Epithelial cell of proximal tubule (primary cell): ENCODE data around the gene MTMR11. TPM values are rescaled to one million over a fixed set of nuclear protein-coding genes. Genes with fewer than 3 reads are reported as not detected.

Experiments used
- DNase-seq: peaks from one replicate; pipeline ENCODE4 v3.0.0-alpha.2; 2011; ENCODE audit warnings: low read depth
- H3K4me3 ChIP-seq: 2 replicates; pipeline ENCODE4 v1.5.1; 2011; ENCODE audit warnings: low read depth, mild to moderate bottlenecking, low read length
- total RNA-seq: library from RNA; depleted of rRNA; stranded (reverse); fragments of >200 nt; gene quantifications from 2 replicates; pipeline ENCODE4 v1.2.3, GENCODE V29; 2015
- TF ChIP-seq, protein P1 (sequence below): conservative IDR thresholded peaks from 2 replicates; pipeline ENCODE4 v1.5.1; 2012; ENCODE audit warnings: low read depth, mild to moderate bottlenecking, low read length

The MTMR11 gene
- total RNA-seq, 1 donor from 2014 or later, result 8.9 TPM

DNA sequence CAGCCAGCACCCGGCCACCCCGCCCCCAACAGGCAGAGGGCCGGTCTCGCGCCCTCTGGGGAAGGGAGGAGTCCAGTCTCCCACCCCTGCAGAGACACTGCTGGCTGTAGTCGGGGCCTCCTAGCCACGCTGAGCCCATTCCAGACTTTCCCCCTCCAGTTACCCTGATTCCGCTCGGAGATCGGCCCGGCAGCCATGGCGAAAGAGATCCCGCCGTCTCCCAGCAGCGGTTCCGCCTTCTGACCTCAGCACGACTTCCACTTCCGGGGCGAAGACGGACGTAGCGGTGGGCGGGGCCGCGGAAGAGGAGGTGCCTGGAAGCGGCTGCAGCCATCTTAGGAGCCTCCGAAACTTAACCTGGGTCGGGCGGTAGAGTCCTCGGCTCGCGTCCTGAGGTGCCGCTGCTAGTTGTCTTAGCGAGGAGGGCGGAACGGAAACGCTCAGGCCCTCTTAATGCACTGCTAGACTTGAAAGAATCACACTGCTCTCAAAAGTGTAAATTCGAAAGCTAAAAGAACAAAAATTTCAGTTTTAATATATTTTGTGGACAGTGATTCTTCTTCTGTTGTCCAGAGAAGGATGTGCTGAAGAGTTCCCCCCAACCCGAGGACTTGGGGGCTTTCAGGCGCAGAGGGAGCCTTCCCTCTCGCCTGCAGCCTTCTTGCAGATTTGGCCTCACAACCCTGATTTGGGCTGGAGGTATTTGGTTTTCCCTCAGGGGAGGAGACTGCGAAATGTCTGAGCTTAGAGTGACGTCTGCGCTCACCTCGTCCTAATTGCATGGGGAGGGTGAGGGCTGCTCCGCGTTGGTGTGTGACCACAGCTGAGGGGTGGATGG, 8.9 kb downstream of the MTMR11 start, which contains the start of gene SF3B4:
SF3B4 (minus strand) TSS at position 241 of the 838 bp plus-strand sequence; CDS start at position 197, 44 bp downstream.
- peak within 1 kb of the TSS; percentile 80 for H3K4me3 ChIP-seq
- TF ChIP-seq, protein P1, sequence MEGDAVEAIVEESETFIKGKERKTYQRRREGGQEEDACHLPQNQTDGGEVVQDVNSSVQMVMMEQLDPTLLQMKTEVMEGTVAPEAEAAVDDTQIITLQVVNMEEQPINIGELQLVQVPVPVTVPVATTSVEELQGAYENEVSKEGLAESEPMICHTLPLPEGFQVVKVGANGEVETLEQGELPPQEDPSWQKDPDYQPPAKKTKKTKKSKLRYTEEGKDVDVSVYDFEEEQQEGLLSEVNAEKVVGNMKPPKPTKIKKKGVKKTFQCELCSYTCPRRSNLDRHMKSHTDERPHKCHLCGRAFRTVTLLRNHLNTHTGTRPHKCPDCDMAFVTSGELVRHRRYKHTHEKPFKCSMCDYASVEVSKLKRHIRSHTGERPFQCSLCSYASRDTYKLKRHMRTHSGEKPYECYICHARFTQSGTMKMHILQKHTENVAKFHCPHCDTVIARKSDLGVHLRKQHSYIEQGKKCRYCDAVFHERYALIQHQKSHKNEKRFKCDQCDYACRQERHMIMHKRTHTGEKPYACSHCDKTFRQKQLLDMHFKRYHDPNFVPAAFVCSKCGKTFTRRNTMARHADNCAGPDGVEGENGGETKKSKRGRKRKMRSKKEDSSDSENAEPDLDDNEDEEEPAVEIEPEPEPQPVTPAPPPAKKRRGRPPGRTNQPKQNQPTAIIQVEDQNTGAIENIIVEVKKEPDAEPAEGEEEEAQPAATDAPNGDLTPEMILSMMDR, result no peak
- no peak for DNase-seq

DNA sequence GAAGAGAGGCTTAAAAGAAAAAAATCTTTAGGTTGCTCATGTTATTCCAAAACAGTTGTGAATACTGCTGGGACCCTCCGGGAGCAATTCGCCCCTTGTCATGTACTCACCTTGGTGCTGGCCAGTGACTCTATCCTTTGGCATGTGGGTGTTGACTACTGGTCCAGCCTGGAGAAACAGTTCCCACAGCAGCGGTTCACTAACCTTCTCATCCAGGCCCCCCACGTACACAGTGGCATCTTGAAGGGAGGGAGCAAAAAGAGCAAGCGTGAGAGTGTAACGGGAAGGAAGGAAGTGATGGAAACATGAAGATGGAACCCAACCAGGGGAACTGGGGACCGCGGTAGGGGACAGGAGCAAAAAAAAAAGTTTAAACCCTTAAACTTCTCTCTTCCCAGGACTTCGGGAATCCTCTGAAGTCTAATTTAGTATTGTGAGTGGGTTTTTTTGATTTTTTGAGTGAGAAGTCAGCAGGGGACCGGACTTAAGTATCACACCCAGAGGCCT, 9.6 kb downstream of the MTMR11 start:
- no peak for DNase-seq
- peak overlapping the region; percentile 80 for H3K4me3 ChIP-seq
- TF ChIP-seq, protein P1, result no peak

DNA sequence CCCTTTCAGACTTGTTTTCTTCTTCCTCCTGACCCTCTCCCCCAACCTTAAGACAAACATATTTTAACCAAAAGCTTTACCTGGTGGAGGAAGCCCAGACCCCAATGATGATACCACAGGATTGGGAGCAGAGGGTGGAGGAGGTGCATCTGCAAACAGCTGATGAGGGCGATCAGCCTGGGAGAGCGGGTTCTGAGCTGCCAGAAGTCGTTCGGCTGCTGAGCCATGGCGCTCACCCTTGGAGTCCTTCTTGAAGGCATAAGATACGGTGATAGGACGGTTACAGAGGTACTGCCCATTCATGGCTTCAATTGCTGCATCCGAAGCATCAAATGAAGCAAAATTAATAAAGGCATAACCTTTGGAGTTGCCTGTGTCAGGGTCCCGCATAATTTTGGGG, 10.4 kb downstream of the MTMR11 start:
- H3K4me3 ChIP-seq, result peak overlapping the region; percentile 80
- no peak for DNase-seq
- TF ChIP-seq, protein P1, result no peak

DNA sequence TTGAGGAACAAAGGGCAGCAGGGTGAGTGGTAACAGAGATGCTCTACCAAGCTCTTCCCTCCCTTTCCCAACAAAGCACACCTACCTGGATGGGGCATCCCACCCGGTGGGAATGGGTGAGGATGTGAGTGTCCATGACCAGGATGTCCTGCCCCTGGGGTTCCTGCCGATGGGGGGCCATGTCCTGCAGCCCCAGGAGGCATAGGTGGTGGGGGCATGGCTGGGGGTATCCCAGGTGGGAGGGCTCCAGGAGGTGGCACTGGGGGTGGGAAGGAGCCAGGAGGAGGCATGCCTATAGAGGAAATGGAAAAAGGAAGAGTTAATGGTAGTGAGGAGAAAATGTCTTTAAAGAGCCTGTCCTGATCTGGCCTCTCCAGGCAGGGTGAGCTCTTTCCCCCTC, 10.9 kb downstream of the MTMR11 start:
- no peak overlapping the region for H3K4me3 ChIP-seq
- no peak for DNase-seq

DNA sequence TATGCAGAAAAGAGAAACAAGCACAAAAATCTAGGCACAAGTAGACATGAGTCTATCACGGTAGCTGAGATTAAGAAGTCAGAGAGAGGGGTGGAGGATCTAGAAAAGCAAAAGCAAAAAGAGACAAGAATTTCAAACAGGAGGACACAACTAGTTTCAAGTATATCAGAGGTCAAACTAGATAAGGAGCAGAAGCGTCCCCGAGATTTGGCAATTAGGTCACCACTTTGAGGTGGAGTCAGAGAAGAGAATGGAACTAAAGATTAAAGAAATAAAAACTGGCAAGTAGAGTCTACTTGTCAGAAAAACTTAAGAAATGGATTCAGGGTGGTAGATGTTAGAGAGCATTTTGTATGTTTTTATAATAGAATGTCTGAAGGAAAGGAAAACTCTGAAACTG, 11.3 kb downstream of the MTMR11 start:
- TF ChIP-seq, protein P1, result no peak
- H3K4me3 ChIP-seq, result no peak overlapping the region
- no peak for DNase-seq

More for the DNA sequence above, 10.9 kb downstream of the MTMR11 start:
- TF ChIP-seq, protein P1, result no peak

DNA sequence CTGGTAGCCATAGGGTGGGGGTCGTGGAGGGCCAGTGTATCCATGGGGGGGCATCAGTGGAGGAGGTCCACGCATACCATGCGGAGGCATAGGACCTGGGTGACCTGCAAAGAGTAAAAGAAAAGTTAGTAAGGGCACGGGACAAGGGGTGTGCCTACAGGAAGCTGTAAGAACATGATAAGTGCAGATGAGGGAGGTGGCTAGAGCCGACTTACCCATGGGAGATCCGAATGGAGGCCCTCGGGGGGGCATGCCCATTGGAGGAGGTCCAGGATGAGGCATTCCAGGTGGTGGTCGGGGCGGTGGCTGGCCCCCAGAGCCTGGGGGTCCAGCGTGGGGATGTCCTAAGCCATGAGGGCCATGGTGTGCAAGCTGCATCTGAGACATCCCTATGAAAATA, 13.1 kb downstream of the MTMR11 start:
- no peak for DNase-seq
- TF ChIP-seq, protein P1, result no peak

More for the DNA sequence above, 13.1 kb downstream of the MTMR11 start:
- H3K4me3 ChIP-seq, result no peak overlapping the region
